ENCODE results near the gene ARHGAP12.

ARHGAP12 gene

DNA sequence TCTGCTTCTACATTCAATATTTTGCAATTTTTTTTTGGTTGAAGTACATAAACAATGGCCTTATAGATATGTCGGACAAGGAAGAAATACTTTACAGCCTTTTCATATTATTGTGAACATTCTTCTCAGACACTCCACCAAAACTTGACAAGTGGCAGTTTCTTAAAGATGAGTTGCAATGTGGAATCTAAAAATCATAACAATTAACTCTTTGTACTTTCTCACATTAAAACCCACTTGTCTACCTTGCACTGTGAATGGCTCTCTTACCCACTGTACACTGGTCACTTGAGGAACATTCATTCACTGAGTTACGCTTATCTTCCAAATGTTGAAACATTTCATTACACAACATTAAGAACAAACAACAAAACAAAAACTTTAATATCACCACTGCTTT lies 44.2 kb downstream of the ARHGAP12 start:
- no peak for DNase-seq (ENCODE audit: low read depth in 2 of 2)

- no peak for DNase-seq (ENCODE audit: low read depth in 2 of 2)
These were observed 45.2 kb downstream of the ARHGAP12 start for GRCh38 chr10:31883397-31883796.

GRCh38 chr10:31878486-31878885 lies 50.1 kb downstream of the ARHGAP12 start:
- no peak for DNase-seq (ENCODE audit: low read depth in 2 of 2)

DNA sequence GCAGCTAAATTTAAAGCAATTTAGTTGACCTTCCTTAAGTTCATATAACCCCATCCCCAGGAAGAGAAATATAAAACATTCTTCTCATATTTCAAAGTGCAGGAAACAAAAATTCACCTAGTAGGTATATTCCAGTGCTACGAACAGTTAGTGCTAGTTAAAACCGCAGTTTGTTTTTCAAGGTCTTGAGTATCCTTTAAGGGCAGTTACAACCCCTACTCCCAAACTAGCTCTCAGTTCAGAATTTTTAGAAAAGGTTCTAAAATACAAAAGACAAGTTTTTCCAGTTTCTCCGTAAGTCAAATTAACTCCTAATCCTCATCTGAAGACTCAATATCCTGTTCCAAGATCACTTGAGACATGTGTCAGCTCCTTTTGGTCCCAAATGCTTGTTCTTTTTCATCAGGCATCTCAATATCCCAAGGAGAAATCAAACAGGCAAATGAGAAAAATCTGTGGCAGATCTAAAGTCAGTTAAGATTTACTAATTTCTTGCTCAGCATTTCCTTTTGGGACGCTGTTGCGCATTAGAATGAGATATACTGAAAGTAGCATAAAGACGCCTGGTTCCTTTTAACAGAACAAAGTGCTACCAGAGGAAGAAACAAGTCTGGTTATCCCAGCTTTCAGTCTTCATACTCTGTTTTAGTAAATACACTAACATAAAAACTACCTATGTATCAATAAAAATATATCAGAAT lies 51.8 kb downstream of the ARHGAP12 start:
- no peak for DNase-seq (ENCODE audit: low read depth in 2 of 2)

DNA sequence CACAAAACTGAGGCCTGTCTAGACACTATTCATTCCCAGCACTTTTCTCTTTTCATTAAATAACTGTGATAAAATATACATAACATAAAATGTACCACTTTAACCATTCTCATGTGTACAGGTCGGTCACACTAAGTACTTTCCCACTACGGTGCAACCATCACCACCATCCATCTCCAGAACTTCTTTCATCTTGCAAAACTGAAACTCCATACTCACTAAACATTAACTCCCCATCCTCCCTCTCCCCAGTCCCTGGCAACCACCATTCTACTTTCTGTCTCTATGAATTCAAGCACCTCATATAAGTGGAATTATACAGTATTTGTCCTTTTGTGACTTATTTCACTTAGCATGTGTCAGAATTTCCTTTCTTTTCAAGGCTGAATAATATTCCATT lies 53.0 kb downstream of the ARHGAP12 start:
- no peak for DNase-seq (ENCODE audit: low read depth in 2 of 2)

DNA sequence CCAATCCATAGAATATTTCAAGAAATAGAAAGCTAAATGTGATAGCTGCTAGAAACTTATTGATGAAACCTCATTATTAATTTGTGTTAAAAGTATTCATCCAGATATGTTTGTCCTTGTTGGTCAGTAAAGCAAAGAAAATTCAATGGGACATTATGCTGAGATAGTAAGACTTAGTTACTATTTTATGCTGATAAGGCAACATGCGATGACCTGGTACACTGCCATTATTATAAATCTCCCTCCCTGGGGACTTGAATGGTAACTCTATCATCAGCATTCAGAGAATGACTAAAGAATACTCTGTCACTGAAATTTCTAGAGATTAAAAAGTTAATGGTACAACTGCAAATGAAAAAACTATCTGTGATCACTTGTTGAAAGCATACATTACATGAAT lies 54.9 kb downstream of the ARHGAP12 start:
- DNase-seq (ENCODE audit: low read depth in 2 of 2): no peak

DNA sequence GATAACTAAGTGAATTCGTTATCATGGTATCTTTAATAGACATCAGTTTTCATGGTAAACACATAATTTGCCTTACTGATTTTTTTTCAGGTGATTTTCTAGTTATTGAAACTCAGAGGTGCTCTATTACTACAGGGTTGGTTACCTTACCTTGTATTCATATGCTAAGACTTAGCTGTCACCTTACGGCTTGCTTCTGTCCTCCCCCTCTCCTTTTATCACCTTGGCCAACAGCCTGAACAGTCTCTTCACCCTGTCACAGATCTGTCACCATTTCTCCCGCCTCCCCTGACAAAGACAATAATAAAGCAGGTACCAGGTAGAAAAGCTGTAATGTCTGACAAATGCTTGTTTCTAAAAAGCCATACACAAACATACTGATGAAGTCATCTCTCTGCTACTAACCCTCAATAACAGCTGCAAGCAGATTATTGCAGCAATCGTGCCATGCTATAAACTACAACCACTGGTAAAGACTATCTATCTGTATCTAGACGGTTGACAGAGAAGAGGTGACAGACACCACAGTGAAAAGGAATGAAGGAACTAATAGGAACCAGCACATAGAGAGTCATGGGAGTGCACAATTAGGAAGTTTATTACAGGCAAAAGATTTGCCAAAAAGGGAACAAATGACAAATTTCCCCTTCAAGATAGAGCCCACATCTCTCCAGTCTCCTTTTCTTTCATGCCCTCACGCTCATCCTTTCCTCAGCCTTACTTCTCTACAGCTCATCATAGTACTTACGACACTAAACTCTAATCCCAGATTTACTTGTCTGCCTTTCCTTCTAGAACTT lies 57.2 kb downstream of the ARHGAP12 start:
- DNase-seq (ENCODE audit: low read depth in 2 of 2): no peak

- no peak for DNase-seq (ENCODE audit: low read depth in 2 of 2)
These were observed 61.0 kb downstream of the ARHGAP12 start for GRCh38 chr10:31867646-31868045.

- DNase-seq (ENCODE audit: low read depth in 2 of 2): no peak
These were observed 62.4 kb downstream of the ARHGAP12 start for GRCh38 chr10:31866118-31866670.

GRCh38 chr10:31864834-31865518 lies 63.7 kb downstream of the ARHGAP12 start:
- no peak for DNase-seq (ENCODE audit: low read depth in 2 of 2)

GRCh38 chr10:31855033-31855432 lies 73.6 kb downstream of the ARHGAP12 start:
- no peak for DNase-seq (ENCODE audit: low read depth in 2 of 2)

GRCh38 chr10:31853629-31854028 lies 75.0 kb downstream of the ARHGAP12 start:
- DNase-seq (ENCODE audit: low read depth in 2 of 2): no peak

DNA sequence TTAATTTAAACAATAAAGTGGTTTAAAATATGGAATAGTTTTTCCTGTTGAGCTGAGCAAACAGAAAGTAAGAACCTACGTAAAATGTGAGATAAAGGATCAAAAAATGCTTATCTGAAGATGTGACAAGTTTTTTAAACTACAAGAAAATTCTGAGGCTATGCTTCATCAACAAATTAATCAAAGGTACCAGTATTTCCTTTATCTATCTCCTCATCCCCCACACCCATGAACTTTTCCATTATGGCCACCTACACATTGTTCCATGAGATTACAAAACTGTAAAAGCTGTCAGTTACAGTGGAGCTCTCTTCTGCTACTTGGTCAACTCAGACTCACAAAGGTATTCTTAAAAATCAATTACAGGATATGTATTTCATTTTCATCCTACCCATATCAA lies 77.4 kb downstream of the ARHGAP12 start:
- no peak for DNase-seq (ENCODE audit: low read depth in 2 of 2)

DNA sequence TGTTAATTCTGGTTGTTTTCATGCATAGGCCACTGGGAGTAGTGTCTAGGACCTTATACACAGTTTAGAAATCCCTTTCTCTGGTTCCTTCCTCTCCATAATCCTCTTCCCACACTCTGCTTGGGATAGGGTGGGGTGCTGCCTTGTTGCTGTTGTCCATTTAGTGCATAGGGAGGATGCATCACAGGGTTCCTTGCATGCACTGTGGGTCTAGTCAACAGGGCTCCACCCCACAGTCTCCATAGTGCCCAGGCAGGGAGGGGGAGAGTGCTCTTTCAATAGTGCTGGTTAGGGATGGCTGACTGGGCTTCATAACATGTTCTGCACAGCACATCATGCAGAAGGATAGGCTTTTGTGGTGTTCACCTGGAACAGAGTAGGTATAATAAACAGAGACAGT lies 81.1 kb downstream of the ARHGAP12 start:
- DNase-seq (ENCODE audit: low read depth in 2 of 2): no peak

- DNase-seq (ENCODE audit: low read depth in 2 of 2): no peak
These were observed 89.9 kb downstream of the ARHGAP12 start for GRCh38 chr10:31838709-31839108.

DNA sequence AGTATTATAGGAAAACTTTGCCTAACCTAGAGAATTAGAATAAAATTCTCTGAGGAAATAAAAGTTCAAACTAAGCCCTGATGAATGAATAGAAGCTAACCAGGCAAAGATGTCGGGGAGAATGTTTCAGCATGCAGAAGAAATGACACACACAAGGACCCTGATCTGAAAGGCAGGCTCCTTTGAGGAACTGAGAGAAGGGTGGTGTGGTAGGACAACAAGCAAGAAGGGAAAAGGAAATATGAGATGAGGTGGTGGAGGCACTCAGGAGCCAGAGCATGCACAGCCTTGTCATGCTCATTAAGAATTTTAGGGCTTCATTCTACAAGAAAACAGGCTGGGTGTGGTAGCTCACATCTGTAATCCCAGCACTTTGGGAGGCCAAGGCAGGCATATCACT lies 90.6 kb downstream of the ARHGAP12 start:
- no peak for DNase-seq (ENCODE audit: low read depth in 2 of 2)

DNA sequence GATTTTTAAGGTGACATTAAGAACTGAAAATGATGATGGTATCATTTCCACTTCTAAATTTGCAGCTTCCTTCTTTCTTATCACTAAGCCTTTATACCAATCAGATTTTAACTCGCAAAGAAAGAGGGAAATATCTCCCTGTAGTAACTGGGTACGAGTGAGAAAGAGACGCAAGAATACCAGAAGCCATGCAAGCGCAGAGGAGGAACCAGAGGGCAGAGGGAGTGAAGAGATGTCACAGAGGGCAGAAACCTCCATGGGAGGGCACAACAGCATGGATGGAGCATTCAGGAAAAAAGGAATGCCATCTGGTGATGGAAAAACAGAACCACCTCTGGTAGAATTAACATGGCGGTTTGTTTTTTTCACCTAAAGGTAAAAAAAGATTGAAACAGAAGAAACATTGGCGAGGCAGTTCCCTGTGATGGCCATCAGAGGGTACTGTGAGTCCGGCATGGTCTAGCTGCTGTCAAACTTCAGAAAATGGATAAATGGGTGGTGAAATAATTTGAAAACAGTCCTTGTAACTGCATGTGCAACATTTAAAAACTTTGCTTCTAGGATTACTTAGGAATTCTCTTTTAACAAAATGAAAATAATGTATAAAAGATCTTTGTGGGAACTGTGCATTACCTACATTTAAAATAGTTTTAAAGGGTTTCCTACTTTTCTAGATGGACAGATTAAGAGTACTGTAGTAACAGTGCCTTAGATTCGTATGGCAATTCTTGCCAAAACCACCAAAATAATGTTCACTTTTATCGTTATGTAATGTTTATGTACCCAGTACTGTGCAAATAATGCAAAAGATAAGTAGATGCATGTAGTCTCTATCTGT lies 91.8 kb downstream of the ARHGAP12 start:
- no peak for DNase-seq (ENCODE audit: low read depth in 2 of 2)

DNA sequence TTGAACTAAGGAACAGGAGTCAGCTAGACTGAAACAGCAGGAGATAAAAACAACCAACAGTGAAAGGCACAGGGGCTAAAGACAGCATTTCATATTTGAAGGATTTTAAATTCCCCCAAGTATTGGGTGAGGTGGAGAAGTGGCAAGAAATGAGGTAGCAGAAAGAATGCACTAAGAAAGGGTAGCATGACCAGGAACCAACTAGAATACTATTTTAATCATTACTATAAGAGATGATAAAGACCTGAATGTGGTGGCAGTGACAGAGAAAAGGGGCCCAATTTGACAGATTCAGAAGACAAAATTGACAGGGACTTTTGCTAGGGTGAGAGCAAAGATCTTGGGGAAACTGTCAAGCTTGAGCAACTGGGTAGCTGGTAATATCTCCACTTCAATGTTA lies 94.9 kb downstream of the ARHGAP12 start:
- DNase-seq (ENCODE audit: low read depth in 2 of 2): no peak

DNA sequence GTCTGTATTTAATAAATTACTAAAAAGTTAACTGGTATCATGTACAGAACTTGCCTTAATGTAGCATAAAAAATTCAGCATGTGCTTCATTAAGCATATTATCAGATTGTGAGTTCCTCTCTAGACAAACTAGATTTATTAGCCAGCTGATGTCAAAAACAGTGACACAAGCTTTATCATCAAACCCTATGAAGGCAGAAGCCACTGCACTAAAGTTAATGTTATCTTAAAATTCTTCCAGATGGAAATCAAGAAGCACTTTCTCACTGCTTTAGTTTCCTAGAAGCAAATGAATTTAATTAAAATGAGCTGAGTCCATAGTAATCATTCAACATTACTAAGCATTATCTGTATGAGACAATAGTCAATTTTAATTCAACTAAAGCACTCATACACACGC lies 96.4 kb downstream of the ARHGAP12 start:
- DNase-seq (ENCODE audit: low read depth in 2 of 2): no peak

GRCh38 chr10:31830887-31831286 lies 97.7 kb downstream of the ARHGAP12 start:
- no peak for DNase-seq (ENCODE audit: low read depth in 2 of 2)

- DNase-seq (ENCODE audit: low read depth in 2 of 2): no peak
These were observed 98.9 kb downstream of the ARHGAP12 start for GRCh38 chr10:31829776-31830175.

GRCh38 chr10:31823358-31823757 lies 105.3 kb downstream of the ARHGAP12 start:
- no peak for DNase-seq (ENCODE audit: low read depth in 2 of 2)

Data from activated CD4-positive, alpha-beta T cell treated with anti-CD3 and anti-CD28 coated beads for 24 hours (primary cell).